Measurements from ENCODE around the gene PLEKHB2.
A peak's percentile ranks its signal among the peaks of the same experiment; 100 is the strongest.
"Not testable (repeated sequence)": the region's sequence is repeated elsewhere in the genome, so short reads cannot be mapped to it uniquely, and the experiment has no call there.

The PLEKHB2 gene

GRCh38 chr2:131152074-131152473 lies 46.9 kb downstream of the PLEKHB2 start:
- TF ChIP-seq, protein P1, sequence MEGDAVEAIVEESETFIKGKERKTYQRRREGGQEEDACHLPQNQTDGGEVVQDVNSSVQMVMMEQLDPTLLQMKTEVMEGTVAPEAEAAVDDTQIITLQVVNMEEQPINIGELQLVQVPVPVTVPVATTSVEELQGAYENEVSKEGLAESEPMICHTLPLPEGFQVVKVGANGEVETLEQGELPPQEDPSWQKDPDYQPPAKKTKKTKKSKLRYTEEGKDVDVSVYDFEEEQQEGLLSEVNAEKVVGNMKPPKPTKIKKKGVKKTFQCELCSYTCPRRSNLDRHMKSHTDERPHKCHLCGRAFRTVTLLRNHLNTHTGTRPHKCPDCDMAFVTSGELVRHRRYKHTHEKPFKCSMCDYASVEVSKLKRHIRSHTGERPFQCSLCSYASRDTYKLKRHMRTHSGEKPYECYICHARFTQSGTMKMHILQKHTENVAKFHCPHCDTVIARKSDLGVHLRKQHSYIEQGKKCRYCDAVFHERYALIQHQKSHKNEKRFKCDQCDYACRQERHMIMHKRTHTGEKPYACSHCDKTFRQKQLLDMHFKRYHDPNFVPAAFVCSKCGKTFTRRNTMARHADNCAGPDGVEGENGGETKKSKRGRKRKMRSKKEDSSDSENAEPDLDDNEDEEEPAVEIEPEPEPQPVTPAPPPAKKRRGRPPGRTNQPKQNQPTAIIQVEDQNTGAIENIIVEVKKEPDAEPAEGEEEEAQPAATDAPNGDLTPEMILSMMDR (IDR thresholded peaks at IDR 0.05; ENCODE audit: borderline replicate concordance, control extremely low read depth, extremely low read depth, insufficient read depth, missing control alignments), result no peak
- no peak for DNase-seq (ENCODE audit: low spot score)
- in situ Hi-C loops (cut with MboI; ENCODE audit: low sequenced_read_pairs, unreplicated experiment), result loop anchor here (25.0 kb wide), 1 partner anchor 160 kb away; no protein-coding TSS in a partner anchor

GRCh38 chr2:131153529-131153928 lies 48.4 kb downstream of the PLEKHB2 start:
- TF ChIP-seq, protein P1 (IDR thresholded peaks at IDR 0.05; ENCODE audit: borderline replicate concordance, control extremely low read depth, extremely low read depth, insufficient read depth, missing control alignments), result no peak
- in situ Hi-C loops (cut with MboI; ENCODE audit: low sequenced_read_pairs, unreplicated experiment), result loop anchor here (25.0 kb wide), 1 partner anchor 159 kb away; no protein-coding TSS in a partner anchor
- DNase-seq (ENCODE audit: low spot score), result no peak

DNA sequence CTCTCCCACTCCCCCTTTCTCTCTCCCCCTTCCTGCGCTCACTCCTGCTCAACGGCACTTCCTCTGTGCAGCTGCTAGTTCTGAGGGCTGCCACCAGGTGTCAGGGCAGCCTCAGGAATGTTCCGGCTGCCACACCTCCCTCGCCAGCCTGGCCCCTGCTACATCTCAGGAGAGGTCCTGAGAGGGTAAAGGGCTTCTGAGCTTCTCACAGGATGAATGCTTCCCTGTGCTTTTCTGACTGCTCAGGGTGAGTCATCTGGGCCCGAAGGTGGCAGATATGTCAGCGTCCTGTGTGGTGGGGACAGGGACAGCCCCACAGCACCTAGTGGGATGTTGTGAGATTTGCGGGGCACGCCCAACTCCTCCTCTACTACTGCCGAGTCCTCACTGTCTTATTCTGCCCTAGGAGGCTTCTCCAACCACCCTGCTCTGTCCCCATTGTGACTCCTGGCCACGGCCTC lies 49.0 kb downstream of the PLEKHB2 start:
- TF ChIP-seq, protein P1 (IDR thresholded peaks at IDR 0.05; ENCODE audit: borderline replicate concordance, control extremely low read depth, extremely low read depth, insufficient read depth, missing control alignments), result peak; percentile 97
- DNase-seq (ENCODE audit: low spot score), result peak; percentile 89
- in situ Hi-C loops (cut with MboI; ENCODE audit: low sequenced_read_pairs, unreplicated experiment), result loop anchor here (25.0 kb wide), 1 partner anchor 158 kb away; no protein-coding TSS in a partner anchor

DNA sequence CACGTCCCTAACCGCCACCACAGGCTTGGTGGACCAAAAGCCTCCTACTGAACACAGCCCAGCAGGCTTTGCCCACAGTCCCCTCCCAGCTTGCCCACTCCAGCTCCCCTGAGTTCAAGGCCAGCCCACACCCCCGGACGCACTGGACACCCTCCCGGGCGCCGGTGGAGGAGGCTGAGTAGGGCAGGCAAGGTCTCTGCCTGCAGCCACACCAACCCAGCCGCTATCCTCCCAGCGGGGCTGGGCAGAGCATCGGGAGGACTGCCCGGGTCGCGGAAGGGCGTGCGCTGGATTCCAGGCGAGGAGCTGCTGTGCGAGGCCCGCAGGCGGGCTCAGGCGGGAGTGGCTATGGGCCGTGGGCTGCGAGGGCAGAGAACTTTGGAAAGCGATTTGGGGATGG lies 49.5 kb downstream of the PLEKHB2 start:
- TF ChIP-seq, protein P1 (IDR thresholded peaks at IDR 0.05; ENCODE audit: borderline replicate concordance, control extremely low read depth, extremely low read depth, insufficient read depth, missing control alignments), result no peak
- in situ Hi-C loops (cut with MboI; ENCODE audit: low sequenced_read_pairs, unreplicated experiment), result loop anchor here (25.0 kb wide), 1 partner anchor 158 kb away; no protein-coding TSS in a partner anchor
- no peak for DNase-seq (ENCODE audit: low spot score)

DNA sequence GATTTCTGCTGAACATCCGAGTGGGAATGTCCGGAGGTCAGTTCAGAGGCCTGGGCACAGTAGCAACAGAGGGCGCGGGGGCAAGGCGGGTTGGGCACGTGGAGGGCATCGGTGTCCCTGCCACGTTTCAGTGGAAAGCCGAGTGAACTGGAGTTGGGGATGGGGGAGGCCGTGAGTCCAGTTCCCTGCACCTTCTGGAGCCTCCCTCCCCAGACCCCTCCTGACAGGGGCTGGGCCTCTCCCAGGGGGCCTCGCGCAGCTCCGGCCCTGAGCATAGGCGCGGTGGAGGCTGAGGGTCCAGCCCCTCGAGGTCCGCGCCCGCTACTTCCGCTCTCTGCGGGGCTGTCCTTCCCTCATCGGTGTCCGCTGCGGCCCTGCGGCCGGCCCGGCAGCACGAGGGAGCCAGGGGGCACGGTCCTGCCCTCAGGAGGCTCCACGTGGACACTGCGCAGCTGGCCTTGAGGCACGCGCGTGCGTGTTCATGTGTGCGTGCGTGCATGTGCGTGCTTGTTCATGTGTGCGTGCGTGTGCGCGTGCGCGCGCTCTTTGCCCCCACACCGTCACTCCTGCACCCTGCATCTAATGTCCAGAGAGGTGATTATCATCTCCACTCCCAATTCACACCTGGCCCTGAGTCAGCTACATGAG lies 50.2 kb downstream of the PLEKHB2 start:
- no peak for DNase-seq (ENCODE audit: low spot score)
- in situ Hi-C loops (cut with MboI; ENCODE audit: low sequenced_read_pairs, unreplicated experiment), result loop anchor here (25.0 kb wide), 1 partner anchor 157 kb away; no protein-coding TSS in a partner anchor
- TF ChIP-seq, protein P1 (IDR thresholded peaks at IDR 0.05; ENCODE audit: borderline replicate concordance, control extremely low read depth, extremely low read depth, insufficient read depth, missing control alignments), result no peak

DNA sequence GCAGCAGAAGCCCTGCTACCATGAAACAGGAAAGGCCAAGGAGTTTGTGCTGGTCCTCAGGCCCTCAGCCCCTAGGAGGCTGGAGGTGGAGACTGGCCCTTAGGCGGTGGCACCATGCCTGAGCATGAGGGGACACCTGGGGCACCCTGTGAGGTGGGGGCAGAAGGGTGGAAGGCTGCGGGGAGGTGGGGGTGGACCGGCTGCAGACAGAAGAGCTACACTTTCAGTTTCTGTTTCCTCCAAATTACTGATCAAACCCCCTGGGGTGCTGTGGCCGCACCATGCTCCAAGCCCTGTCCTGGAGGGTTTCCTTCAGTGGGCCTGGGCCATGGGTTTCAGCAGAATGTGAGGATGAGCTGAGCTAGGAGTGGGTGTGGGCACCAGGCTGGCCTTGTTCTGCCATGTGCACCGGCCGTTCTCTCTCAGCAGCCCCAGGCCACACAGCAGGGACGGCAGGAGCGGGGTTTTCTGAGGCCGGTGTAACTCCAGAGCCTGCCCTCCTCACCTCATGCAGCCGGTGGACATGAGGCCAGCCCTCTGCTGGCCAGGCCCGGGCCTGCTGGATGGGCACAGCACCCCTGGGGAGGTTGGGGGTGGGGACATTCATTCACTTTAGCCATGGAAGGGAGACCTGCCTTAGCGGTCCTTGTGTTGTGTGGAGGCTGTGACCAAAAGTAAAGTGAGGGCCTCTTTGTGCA lies 51.5 kb downstream of the PLEKHB2 start:
- TF ChIP-seq, protein P1 (IDR thresholded peaks at IDR 0.05; ENCODE audit: borderline replicate concordance, control extremely low read depth, extremely low read depth, insufficient read depth, missing control alignments), result no peak
- in situ Hi-C loops (cut with MboI; ENCODE audit: low sequenced_read_pairs, unreplicated experiment), result loop anchor here (25.0 kb wide), 1 partner anchor 156 kb away; no protein-coding TSS in a partner anchor
- peak; percentile 74 for DNase-seq (ENCODE audit: low spot score)

GRCh38 chr2:131165562-131165961 lies 60.4 kb downstream of the PLEKHB2 start:
- not testable (repeated sequence) for DNase-seq (ENCODE audit: low spot score)
- in situ Hi-C loops (cut with MboI; ENCODE audit: low sequenced_read_pairs, unreplicated experiment), result loop anchor here (25.0 kb wide), 1 partner anchor 147 kb away; no protein-coding TSS in a partner anchor

Measured in GM13976 (cell line).